GM12892 (cell line): ENCODE measurements around the gene ADGRD1.

Experiments used
- POLR2A ChIP-seq: IDR thresholded peaks from 2 replicates; pipeline ENCODE4 v1.6.1; 2011; ENCODE audit warnings: low read depth, low read length, control low read depth
- POLR2AphosphoS5 ChIP-seq: IDR thresholded peaks from 2 replicates; pipeline ENCODE4 v1.6.1; 2011; ENCODE audit warnings: low read depth, low read length, control low read depth
- TAF1 ChIP-seq: IDR thresholded peaks from 2 replicates; pipeline ENCODE4 v1.6.1; 2011; ENCODE audit warnings: low read depth, mild to moderate bottlenecking, control low read depth, low read length, borderline replicate concordance

- TF ChIP-seq TAF1 = no peak
- no peak for TF ChIP-seq POLR2AphosphoS5
- no peak for TF ChIP-seq POLR2A
These were observed 34.6 kb upstream of the ADGRD1 start for GRCh38 chr12:130919086-130919485.
